HCT116 (cell line): ENCODE data around the gene UNC50. TPM values are rescaled to one million over a fixed set of nuclear protein-coding genes. Genes with fewer than 3 reads are reported as not detected.

Experiments
- ATAC-seq: fragments of 200-7000 bp; cut with Tn5 transposase; 2 replicates; pipeline ENCODE4 v1.9.1; 2020; ENCODE audit warnings: mild to moderate bottlenecking, moderate library complexity
- BruUV-seq: library from RNA; stranded (reverse); fragments of 400-500 nt; replicated peaks from 2 replicates; lab custom pipeline; 2021; lab: Mats Ljungman, UMichigan
- CTCF ChIA-PET: fragments of 300-600 bp; sonication (Branson Sonifier 250); formaldehyde crosslinking; loops from one replicate; lab custom pipeline; 2021; ENCODE audit warnings: antibody characterized with exemption; lab: Charles Lee
- POLR2A ChIA-PET: fragments of 300-600, 350-600 bp; sonication (Branson Sonifier 250); formaldehyde crosslinking; loops from one replicate; lab custom pipeline; 2021; ENCODE audit warnings: antibody characterized with exemption; lab: Charles Lee
- RAD21 ChIA-PET, 2 experiments: fragments of 300-600 bp; sonication (Branson Sonifier 250); formaldehyde crosslinking; loops; one replicate each; lab custom pipeline; 2023; ENCODE audit warnings: low total read pairs in 2 of 2; ENCODE audit not compliant: uncharacterized antibody in 2 of 2, unreplicated experiment in 2 of 2, low non-redundant PET in 1 of 2; lab: Charles Lee
- DNase-seq: peaks from one replicate; pipeline ENCODE4 v3.0.0-alpha.2; 2010; ENCODE audit warnings: low read depth, low spot score
- H2AFZ ChIP-seq: fragments of 200-600 bp; shearing (Covaris generic), sonication (generic); 2 replicates; pipeline ENCODE4 v1.6.1; 2017; ENCODE audit warnings: low read depth, mixed run types, mixed read lengths, antibody characterized with exemption, low read length; ENCODE audit not compliant: poor library complexity, severe bottlenecking
- H3K27ac ChIP-seq: 2 replicates; pipeline ENCODE4 v1.5.1; 2012; ENCODE audit warnings: low read depth, low read length
- H3K27me3 ChIP-seq: fragments of 200-600 bp; sonication (generic); 2 replicates; pipeline ENCODE4 v1.6.1; 2016; ENCODE audit warnings: mixed run types, low read length, mixed read lengths; ENCODE audit not compliant: insufficient read depth
- H3K36me3 ChIP-seq, 2 experiments: fragments of 200-500 bp in 1 of 2; fragments of 200-600 bp in 1 of 2; sonication (Bioruptor generic) in 1 of 2; sonication (generic) in 1 of 2; 2 replicates each; pipeline versions ENCODE4 v1.5.1 to v1.6.1; 2014 to 2016; ENCODE audit warnings: low read length in 2 of 2, inconsistent platforms in 1 of 2, mixed read lengths in 1 of 2, mixed run types in 1 of 2; ENCODE audit not compliant: insufficient read depth in 2 of 2, control insufficient read depth in 1 of 2
- H3K4me1 ChIP-seq, 2 experiments: fragments of 200-600 bp in 1 of 2; sonication (generic) in 1 of 2; 2 replicates each; pipeline versions ENCODE4 v1.5.1 to v1.6.1; 2012 to 2017; ENCODE audit warnings: low read length in 2 of 2, inconsistent platforms in 1 of 2, mild to moderate bottlenecking in 1 of 2, mixed read lengths in 1 of 2, mixed run types in 1 of 2, moderate library complexity in 1 of 2; ENCODE audit not compliant: insufficient read depth in 2 of 2, control insufficient read depth in 1 of 2
- H3K4me2 ChIP-seq: fragments of 200-600 bp; sonication (generic); 2 replicates; pipeline ENCODE4 v1.6.1; 2017; ENCODE audit warnings: mixed run types, low read length, mixed read lengths
- H3K4me3 ChIP-seq, 2 experiments: fragments of 200-600 bp in 1 of 2; sonication (generic) in 1 of 2; replicated peaks in 1 of 2; 2 replicates each; pipeline ENCODE4 v1.5.1; 2011 to 2016; ENCODE audit warnings: low read length in 2 of 2, control low read depth in 1 of 2, low read depth in 1 of 2, mild to moderate bottlenecking in 1 of 2, mixed read lengths in 1 of 2, mixed run types in 1 of 2
- H3K79me2 ChIP-seq: fragments of 200-600 bp; sonication (generic); 2 replicates; pipeline ENCODE4 v1.6.1; 2017; ENCODE audit warnings: mild to moderate bottlenecking, mixed run types, low read length, moderate library complexity, mixed read lengths; ENCODE audit not compliant: insufficient read depth
- H3K9ac ChIP-seq: fragments of 200-600 bp; sonication (generic); 2 replicates; pipeline ENCODE4 v1.6.1; 2016; ENCODE audit warnings: low read length, mixed read lengths
- H3K9me2 ChIP-seq: fragments of 200-600 bp; sonication (generic), shearing (Covaris generic); 2 replicates; pipeline ENCODE4 v1.6.1; 2017; ENCODE audit warnings: mixed run types, mild to moderate bottlenecking, moderate library complexity; ENCODE audit not compliant: insufficient read depth
- H3K9me3 ChIP-seq, 2 experiments: fragments of 200-500 bp in 1 of 2; fragments of 200-600 bp in 1 of 2; sonication (Bioruptor generic) in 1 of 2; sonication (generic) in 1 of 2; 2 replicates each; pipeline ENCODE4 v1.6.1; 2014 to 2017; ENCODE audit warnings: low read length in 2 of 2, mixed read lengths in 2 of 2, inconsistent platforms in 1 of 2, low read depth in 1 of 2, mild to moderate bottlenecking in 1 of 2, mixed run types in 1 of 2, moderate library complexity in 1 of 2; ENCODE audit not compliant: control insufficient read depth in 1 of 2, insufficient read depth in 1 of 2
- H4K20me1 ChIP-seq: fragments of 200-600 bp; sonication (generic), shearing (Covaris generic); 2 replicates; pipeline ENCODE4 v1.6.1; 2017; ENCODE audit warnings: mixed run types, mild to moderate bottlenecking, moderate library complexity; ENCODE audit not compliant: insufficient read depth
- CBX3 ChIP-seq: IDR thresholded peaks from 2 replicates; pipeline ENCODE4 v1.6.1; 2012; ENCODE audit warnings: low read depth
- CEBPB ChIP-seq: IDR thresholded peaks from 2 replicates; pipeline ENCODE4 v1.6.1; 2012; ENCODE audit warnings: low read depth
- CTCF ChIP-seq, 3 experiments: fragments of 200-600 bp in 1 of 3; sonication (generic) in 1 of 3; IDR thresholded peaks in 2 of 3; conservative IDR thresholded peaks in 1 of 3; 2 replicates each; pipeline ENCODE4 v1.5.1; 2012 to 2017; ENCODE audit warnings: low read depth in 2 of 3, low read length in 2 of 3, antibody characterized with exemption in 1 of 3, borderline replicate concordance in 1 of 3, control low read depth in 1 of 3, mild to moderate bottlenecking in 1 of 3, mixed read lengths in 1 of 3, mixed run types in 1 of 3, moderate library complexity in 1 of 3; ENCODE audit not compliant: insufficient read depth in 1 of 3
- EGR1 ChIP-seq: IDR thresholded peaks from 2 replicates; pipeline ENCODE4 v1.6.1; 2012; ENCODE audit warnings: low read depth
- ELF1 ChIP-seq: IDR thresholded peaks from 2 replicates; pipeline ENCODE4 v1.6.1; 2012; ENCODE audit warnings: low read depth, borderline replicate concordance
- EZH2 ChIP-seq: fragments of 200-600 bp; sonication (generic); IDR thresholded peaks from 2 replicates; pipeline ENCODE4 v1.6.1; 2017; ENCODE audit warnings: antibody characterized with exemption, mixed run types
- EZH2phosphoT487 ChIP-seq: fragments of 200-600 bp; IDR thresholded peaks from 2 replicates; pipeline ENCODE4 v1.6.1; 2018; ENCODE audit warnings: antibody characterized with exemption, borderline replicate concordance
- FOSL1 ChIP-seq: IDR thresholded peaks from 2 replicates; pipeline ENCODE4 v1.6.1; 2012; ENCODE audit warnings: low read depth
- JUND ChIP-seq: IDR thresholded peaks from 2 replicates; pipeline ENCODE4 v1.6.1; 2012
- POLR2AphosphoS5 ChIP-seq: IDR thresholded peaks from 2 replicates; pipeline ENCODE4 v1.6.1; 2011; ENCODE audit warnings: mild to moderate bottlenecking, low read depth, low read length, moderate library complexity
- RAD21 ChIP-seq: IDR thresholded peaks from 2 replicates; pipeline ENCODE4 v1.6.1; 2012; ENCODE audit warnings: low read depth, mild to moderate bottlenecking
- SIN3A ChIP-seq: IDR thresholded peaks from 2 replicates; pipeline ENCODE4 v1.6.1; 2012; ENCODE audit warnings: low read depth
- SP1 ChIP-seq: IDR thresholded peaks from 2 replicates; pipeline ENCODE4 v1.6.1; 2012; ENCODE audit warnings: low read depth
- SRF ChIP-seq: IDR thresholded peaks from 2 replicates; pipeline ENCODE4 v1.6.1; 2012; ENCODE audit warnings: low read depth
- TCF7L2 ChIP-seq: IDR thresholded peaks from 2 replicates; pipeline ENCODE4 v1.7.0; 2011; ENCODE audit warnings: borderline replicate concordance, inconsistent platforms; ENCODE audit not compliant: insufficient read depth, insufficient read length; ENCODE audit errors: extremely low read depth
- ZFX ChIP-seq: fragments of 450-650 bp; IDR thresholded peaks from 2 replicates; pipeline ENCODE4 v1.6.1; 2017
- ZNF274 ChIP-seq: fragments of 200-500 bp; sonication (Bioruptor generic); IDR thresholded peaks from 2 replicates; pipeline ENCODE4 v1.6.1; 2014; ENCODE audit warnings: mild to moderate bottlenecking, low read depth, low read length, inconsistent platforms
- intact Hi-C: fragments of 100-400 bp; cut with micrococcal nuclease; formaldehyde crosslinking; loops from 2 replicates; pipeline ENCODE4 v1.10.0; 2022
- total RNA-seq: library from RNA; stranded (reverse); gene quantifications from one replicate; pipeline ENCODE4 v1.2.1, GENCODE V29; 2021; ENCODE audit not compliant: unreplicated experiment
- TF ChIP-seq, protein P1 (sequence below): IDR thresholded peaks from 2 replicates; pipeline ENCODE4 v1.6.1; 2011; ENCODE audit warnings: mild to moderate bottlenecking, low read length, moderate library complexity; ENCODE audit not compliant: insufficient replicate concordance; ENCODE audit errors: extremely low read depth
- TF ChIP-seq, protein P2 (sequence below): IDR thresholded peaks from 2 replicates; pipeline ENCODE4 v1.6.1; 2012
- TF ChIP-seq, protein P3 (sequence below): IDR thresholded peaks from 2 replicates; pipeline ENCODE4 v1.6.1; 2012

UNC50 gene
- total RNA-seq, 1 experiment from 2014 or later = 33.0 TPM

- BruUV-seq = no TSS peak
- no peak overlapping the region for H2AFZ ChIP-seq
- ATAC-seq (no peak), DNase-seq (no peak)
- no peaks in the 10 kb centered on the region for H3K27me3 ChIP-seq
- CTCF ChIA-PET = no interaction called here
- POLR2A ChIA-PET = no interaction called here
- intact Hi-C loops = loop anchor here (2.0 kb wide), 1 partner anchor 531 kb away; no protein-coding TSS in a partner anchor
- no peak overlapping the region for H3K4me3 ChIP-seq
- H3K36me3 ChIP-seq = no peaks in the 10 kb centered on the region
- no peak overlapping the region for H3K4me2 ChIP-seq
- H3K9ac ChIP-seq = no peak overlapping the region
- TF ChIP-seq CBX3 (no peak), POLR2AphosphoS5 (no peak), ZNF274 (no peak), ELF1 (no peak), EZH2phosphoT487 (no peak), JUND (no peak), TCF7L2 (no peak), FOSL1 (no peak), RAD21 (no peak), CTCF (IDR thresholded peaks at IDR 0.05 in 2 of 3, conservative IDR thresholded peaks at IDR 0.05 in 1 of 3; ENCODE audit: borderline replicate concordance in 1 of 3, insufficient read depth in 1 of 3, low read depth in 2 of 3, low read length in 2 of 3) (no peak), SRF (no peak), ZFX (no peak), EGR1 (no peak), SIN3A (no peak), EZH2 (no peak), SP1 (no peak), CEBPB (no peak)
- TF ChIP-seq, protein P1, sequence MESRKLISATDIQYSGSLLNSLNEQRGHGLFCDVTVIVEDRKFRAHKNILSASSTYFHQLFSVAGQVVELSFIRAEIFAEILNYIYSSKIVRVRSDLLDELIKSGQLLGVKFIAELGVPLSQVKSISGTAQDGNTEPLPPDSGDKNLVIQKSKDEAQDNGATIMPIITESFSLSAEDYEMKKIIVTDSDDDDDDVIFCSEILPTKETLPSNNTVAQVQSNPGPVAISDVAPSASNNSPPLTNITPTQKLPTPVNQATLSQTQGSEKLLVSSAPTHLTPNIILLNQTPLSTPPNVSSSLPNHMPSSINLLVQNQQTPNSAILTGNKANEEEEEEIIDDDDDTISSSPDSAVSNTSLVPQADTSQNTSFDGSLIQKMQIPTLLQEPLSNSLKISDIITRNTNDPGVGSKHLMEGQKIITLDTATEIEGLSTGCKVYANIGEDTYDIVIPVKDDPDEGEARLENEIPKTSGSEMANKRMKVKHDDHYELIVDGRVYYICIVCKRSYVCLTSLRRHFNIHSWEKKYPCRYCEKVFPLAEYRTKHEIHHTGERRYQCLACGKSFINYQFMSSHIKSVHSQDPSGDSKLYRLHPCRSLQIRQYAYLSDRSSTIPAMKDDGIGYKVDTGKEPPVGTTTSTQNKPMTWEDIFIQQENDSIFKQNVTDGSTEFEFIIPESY = no peak
- TF ChIP-seq, protein P2, sequence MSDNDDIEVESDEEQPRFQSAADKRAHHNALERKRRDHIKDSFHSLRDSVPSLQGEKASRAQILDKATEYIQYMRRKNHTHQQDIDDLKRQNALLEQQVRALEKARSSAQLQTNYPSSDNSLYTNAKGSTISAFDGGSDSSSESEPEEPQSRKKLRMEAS = no peak
- TF ChIP-seq, protein P3, sequence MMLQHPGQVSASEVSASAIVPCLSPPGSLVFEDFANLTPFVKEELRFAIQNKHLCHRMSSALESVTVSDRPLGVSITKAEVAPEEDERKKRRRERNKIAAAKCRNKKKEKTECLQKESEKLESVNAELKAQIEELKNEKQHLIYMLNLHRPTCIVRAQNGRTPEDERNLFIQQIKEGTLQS = no peak
- no peaks in the 10 kb centered on the region for H3K9me2 ChIP-seq
- RAD21 ChIA-PET = no interaction called here
- no peaks in the 10 kb centered on the region for H3K79me2 ChIP-seq
- no peak overlapping the region for H3K27ac ChIP-seq
- H3K4me1 ChIP-seq = no peaks in the 10 kb centered on the region
- no peaks in the 10 kb centered on the region for H3K9me3 ChIP-seq
- H4K20me1 ChIP-seq = no peaks in the 10 kb centered on the region
Observed at GRCh38 chr2:98647636-98648035, 39.2 kb downstream of the UNC50 start.
